Urinary bladder (tissue), 4 donors: ENCODE data around the gene PRPSAP1. TPM values are rescaled to one million over a fixed set of nuclear protein-coding genes. Genes with fewer than 3 reads are reported as not detected.

ENCODE experiments used
- DNase-seq: peaks from one replicate; pipeline ENCODE4 v3.0.0-alpha.2; 2015; ENCODE audit errors: extremely low spot score
- H3K27ac ChIP-seq: one replicate; pipeline ENCODE4 v1.5.1; 2013; ENCODE audit warnings: low read depth, mild to moderate bottlenecking, moderate library complexity
- H3K36me3 ChIP-seq: one replicate; pipeline ENCODE4 v1.6.1; 2013; ENCODE audit warnings: mild to moderate bottlenecking, moderate library complexity; ENCODE audit not compliant: insufficient read depth
- H3K4me1 ChIP-seq: one replicate; pipeline ENCODE4 v1.6.1; 2013; ENCODE audit warnings: mild to moderate bottlenecking, moderate library complexity; ENCODE audit not compliant: insufficient read depth
- H3K4me3 ChIP-seq: one replicate; pipeline ENCODE4 v1.5.1; 2013; ENCODE audit warnings: low read depth, low read length
- WGBS: extraction: QIAGEN DNeasy Blood & Tissue Kit; methylation state at CpG from one replicate; pipeline ENCODE4 v1.1.7; 2013; 5-methylcytosine and 5-hydroxymethylcytosine counted together
- polyA plus RNA-seq: library from polyadenylated mRNA; stranded (reverse); fragments of 200-250 nt; gene quantifications from one replicate; pipeline ENCODE4 v1.2.3, GENCODE V29; 2013
- small RNA-seq: library from RNA; depleted of rRNA; stranded (forward); fragments of <200 nt; gene quantifications from one replicate; pipeline ENCODE3, GENCODE V24; 2014
- total RNA-seq: library from RNA; depleted of rRNA; stranded (reverse); fragments of >200 nt; gene quantifications from one replicate; pipeline ENCODE4 v1.2.3, GENCODE V29; 2014
- donor health status: healthy with polysubstance abuse.
- donor health status: healthy.

PRPSAP1 gene
- total and polyA plus RNA-seq, 2 donors: 38.9 to 40.5 TPM

- Histone ChIP-seq H3K27ac (no peak overlapping the region), H3K4me3 (no peak overlapping the region), H3K36me3 (no peaks in the 10 kb centered on the region), H3K4me1 (no peaks in the 10 kb centered on the region)
- DNase-seq: no peak
- WGBS: 81% methylated on average over 23 of the region's 23 CpGs
These were observed 92.1 kb downstream of the PRPSAP1 start for GRCh38 chr17:76261421-76262215.

GRCh38 chr17:76260669-76261068 lies 93.0 kb downstream of the PRPSAP1 start:
- Histone ChIP-seq H3K27ac (no peak overlapping the region), H3K4me1 (no peaks in the 10 kb centered on the region)

GRCh38 chr17:76260220-76260619 lies 93.5 kb downstream of the PRPSAP1 start:
- H3K27ac ChIP-seq: no peak overlapping the region
- 86% methylated on average over 7 of the region's 7 CpGs for WGBS

More at GRCh38 chr17:76260669-76261068, 93.0 kb downstream of the PRPSAP1 start:
- Histone ChIP-seq H3K36me3 (no peaks in the 10 kb centered on the region), H3K4me3 (no peak overlapping the region)
- WGBS: 71% methylated on average over 5 of the region's 5 CpGs
- no peak for DNase-seq

More at GRCh38 chr17:76260220-76260619, 93.5 kb downstream of the PRPSAP1 start:
- Histone ChIP-seq H3K36me3 (no peaks in the 10 kb centered on the region), H3K4me3 (no peak overlapping the region), H3K4me1 (no peaks in the 10 kb centered on the region)
- no peak for DNase-seq

Small RNA genes lying within 50 kb of the gene (small RNA-seq; reads per million reads assigned to genes)
- gene RF00019 (not detected), gene RNU6-24P (not detected)

Other genes with a start within 250 kb of the PRPSAP1 start
- 0.90 TPM for gene FOXJ1, start 212.7 kb downstream of the PRPSAP1 start, total RNA-seq
- gene FOXJ1, start 212.7 kb downstream of the PRPSAP1 start, polyA plus RNA-seq: 1.4 TPM
- 1.9 TPM for gene RNF157, start 113.4 kb downstream of the PRPSAP1 start, total RNA-seq
- gene RNF157, start 113.4 kb downstream of the PRPSAP1 start, polyA plus RNA-seq: 5.8 TPM
- gene UBALD2, start 88.6 kb downstream of the PRPSAP1 start, total RNA-seq: 5.4 TPM
- gene UBALD2, start 88.6 kb downstream of the PRPSAP1 start, polyA plus RNA-seq: 22.4 TPM
- gene QRICH2, start 45.6 kb downstream of the PRPSAP1 start, total RNA-seq: 3.2 TPM
- 2.4 TPM for gene QRICH2, start 45.6 kb downstream of the PRPSAP1 start, polyA plus RNA-seq
- gene SPHK1, start 30.7 kb upstream of the PRPSAP1 start, total RNA-seq: 3.8 TPM
- 12.6 TPM for gene SPHK1, start 30.7 kb upstream of the PRPSAP1 start, polyA plus RNA-seq
- 18.3 TPM for gene UBE2O, start 99.2 kb upstream of the PRPSAP1 start, total RNA-seq
- gene UBE2O, start 99.2 kb upstream of the PRPSAP1 start, polyA plus RNA-seq: 14.0 TPM
- not detected for gene AANAT, start 113.7 kb upstream of the PRPSAP1 start, total RNA-seq
- not detected for gene AANAT, start 113.7 kb upstream of the PRPSAP1 start, polyA plus RNA-seq
- 4.2 TPM for gene RHBDF2, start 147.5 kb upstream of the PRPSAP1 start, total RNA-seq
- 17.2 TPM for gene RHBDF2, start 147.5 kb upstream of the PRPSAP1 start, polyA plus RNA-seq
- 14.4 TPM for gene CYGB, start 183.8 kb upstream of the PRPSAP1 start, total RNA-seq
- 68.7 TPM for gene CYGB, start 183.8 kb upstream of the PRPSAP1 start, polyA plus RNA-seq
- gene PRCD, start 186.1 kb upstream of the PRPSAP1 start, total RNA-seq: 7.1 TPM
- gene PRCD, start 186.1 kb upstream of the PRPSAP1 start, polyA plus RNA-seq: 10.6 TPM
- gene ST6GALNAC2, start 231.9 kb upstream of the PRPSAP1 start, total RNA-seq: 10.3 TPM
- 7.6 TPM for gene ST6GALNAC2, start 231.9 kb upstream of the PRPSAP1 start, polyA plus RNA-seq